ENCODE results near the gene TMEM101.

Gene TMEM101

GRCh38 chr17:44039829-44040635 lies 25.3 kb upstream of the TMEM101 start:
- CTCF ChIA-PET, result interaction anchor here (0.5 to 6.2 kb wide), 13 partner anchors 11 to 161 kb away, joined by 3 to 62 read pairs (median 6); no protein-coding TSS in a partner anchor

GRCh38 chr17:44038604-44039011 lies 23.8 kb upstream of the TMEM101 start:
- no peak overlapping the region for H3K4me3 ChIP-seq (ENCODE audit: low read depth, low read length)
- H3K4me1 ChIP-seq (ENCODE audit: control insufficient read depth, insufficient read depth, low read length), result peaks cover 7% of the 10 kb centered on the region
- H3K9me3 ChIP-seq (ENCODE audit: control insufficient read depth, insufficient read depth, low read depth, low read length), result no peaks in the 10 kb centered on the region
- ChIA-PET CTCF (interaction anchor here (0.7 to 1.0 kb wide), 4 partner anchors 13 to 160 kb away, joined by 3 to 6 read pairs (median 6); no protein-coding TSS in a partner anchor), POLR2A (no interaction called here)
- no peak overlapping the region for H3K27ac ChIP-seq (ENCODE audit: extremely low read depth, low read depth, low read length)
- no peak for TF ChIP-seq ZNF645 (tag by site-specific recombination; IDR thresholded peaks at IDR 0.05)
- no peak for TF ChIP-seq ZNF335 (tag by site-specific recombination; conservative IDR thresholded peaks at IDR 0.05)
- TF ChIP-seq KLF7 (tag by site-specific recombination; IDR thresholded peaks at IDR 0.05; ENCODE audit: borderline replicate concordance), result no peak
- no peak for TF ChIP-seq SCRT2 (tag by site-specific recombination; IDR thresholded peaks at IDR 0.05)
- no peak for TF ChIP-seq ZNF121 (tag by site-specific recombination; IDR thresholded peaks at IDR 0.05)
- no peak for TF ChIP-seq PRDM2 (tag by site-specific recombination; IDR thresholded peaks at IDR 0.05; ENCODE audit: borderline replicate concordance)
- no peak for TF ChIP-seq ZNF664 (tag by site-specific recombination; IDR thresholded peaks at IDR 0.05)
- no peak for TF ChIP-seq REPIN1 (tag by site-specific recombination; IDR thresholded peaks at IDR 0.05; ENCODE audit: low read depth)
- TF ChIP-seq ZNF501 (tag by site-specific recombination; IDR thresholded peaks at IDR 0.05), result no peak
- TF ChIP-seq ZSCAN16 (tag by site-specific recombination; IDR thresholded peaks at IDR 0.05), result no peak
- no peak for TF ChIP-seq ZBTB48 (tag by site-specific recombination; IDR thresholded peaks at IDR 0.05)
- H3K36me3 ChIP-seq (ENCODE audit: control insufficient read depth in 2 of 2, insufficient read depth in 1 of 2, low read length in 2 of 2), result peaks cover 48 to 51% of the 10 kb centered on the region in 2 experiments

More at GRCh38 chr17:44039829-44040635, 25.3 kb upstream of the TMEM101 start:
- Histone ChIP-seq H3K9me3 (ENCODE audit: control insufficient read depth, insufficient read depth, low read depth, low read length) (no peaks in the 10 kb centered on the region), H3K36me3 (ENCODE audit: control insufficient read depth in 2 of 2, insufficient read depth in 1 of 2, low read length in 2 of 2) (peaks cover 43 to 48% of the 10 kb centered on the region in 2 experiments), H3K4me1 (ENCODE audit: control insufficient read depth, insufficient read depth, low read length) (peaks cover 11% of the 10 kb centered on the region), H3K27ac (ENCODE audit: extremely low read depth, low read depth, low read length) (peak overlapping the region; percentile 27; the same call in 1 of the 2 replicates), H3K4me3 (ENCODE audit: low read depth, low read length) (no peak overlapping the region)
- POLR2A ChIA-PET, result interaction anchor here (0.6 to 1.0 kb wide), 2 partner anchors 21 to 94 kb away, joined by 3 to 5 read pairs; no protein-coding TSS in a partner anchor
- TF ChIP-seq SP2 (tag by site-specific recombination; IDR thresholded peaks at IDR 0.05) (no peak), YY2 (tag by site-specific recombination; IDR thresholded peaks at IDR 0.05) (no peak), ZNF202 (tag by site-specific recombination; IDR thresholded peaks at IDR 0.05; ENCODE audit: borderline replicate concordance) (no peak), ZNF558 (tag by site-specific recombination; IDR thresholded peaks at IDR 0.05) (no peak), ZNF311 (tag by site-specific recombination; IDR thresholded peaks at IDR 0.05; ENCODE audit: borderline replicate concordance) (no peak), ZNF292 (tag by site-specific recombination; IDR thresholded peaks at IDR 0.05; ENCODE audit: borderline replicate concordance, low read depth) (no peak), ZNF514 (tag by site-specific recombination; IDR thresholded peaks at IDR 0.05) (no peak), TCF7L2 (IDR thresholded peaks at IDR 0.05; ENCODE audit: borderline replicate concordance, low read depth, low read length) (no peak), SCRT1 (tag by site-specific recombination; IDR thresholded peaks at IDR 0.05; ENCODE audit: borderline replicate concordance) (no peak), MEIS1 (CRISPR knock-in tag; IDR thresholded peaks at IDR 0.05; ENCODE audit: borderline replicate concordance) (no peak), ZNF501 (tag by site-specific recombination; IDR thresholded peaks at IDR 0.05) (no peak), ZNF239 (tag by site-specific recombination; IDR thresholded peaks at IDR 0.05) (no peak), ZFP37 (tag by site-specific recombination; IDR thresholded peaks at IDR 0.05) (no peak)
